ENCODE results near the gene EPHA5.
"Not testable (repeated sequence)": the region's sequence is repeated elsewhere in the genome, so short reads cannot be mapped to it uniquely, and the experiment has no call there.

Gene EPHA5

GRCh38 chr4:65367306-65367705 lies 303.0 kb downstream of the EPHA5 start:
- DNase-seq (ENCODE audit: low read depth in 2 of 2) = no peak

GRCh38 chr4:65358914-65359313 lies 311.4 kb downstream of the EPHA5 start:
- no peak for DNase-seq (ENCODE audit: low read depth in 2 of 2)

GRCh38 chr4:65353098-65353497 lies 317.2 kb downstream of the EPHA5 start:
- DNase-seq (ENCODE audit: low read depth in 2 of 2) = no peak

GRCh38 chr4:65344278-65344825 lies 325.9 kb downstream of the EPHA5 start:
- DNase-seq (ENCODE audit: low read depth in 2 of 2) = no peak

- DNase-seq (ENCODE audit: low read depth in 2 of 2) = no peak
These were observed 326.9 kb downstream of the EPHA5 start for GRCh38 chr4:65343342-65343741.

GRCh38 chr4:65341557-65341956 lies 328.7 kb downstream of the EPHA5 start:
- DNase-seq (ENCODE audit: low read depth in 2 of 2) = no peak

DNA sequence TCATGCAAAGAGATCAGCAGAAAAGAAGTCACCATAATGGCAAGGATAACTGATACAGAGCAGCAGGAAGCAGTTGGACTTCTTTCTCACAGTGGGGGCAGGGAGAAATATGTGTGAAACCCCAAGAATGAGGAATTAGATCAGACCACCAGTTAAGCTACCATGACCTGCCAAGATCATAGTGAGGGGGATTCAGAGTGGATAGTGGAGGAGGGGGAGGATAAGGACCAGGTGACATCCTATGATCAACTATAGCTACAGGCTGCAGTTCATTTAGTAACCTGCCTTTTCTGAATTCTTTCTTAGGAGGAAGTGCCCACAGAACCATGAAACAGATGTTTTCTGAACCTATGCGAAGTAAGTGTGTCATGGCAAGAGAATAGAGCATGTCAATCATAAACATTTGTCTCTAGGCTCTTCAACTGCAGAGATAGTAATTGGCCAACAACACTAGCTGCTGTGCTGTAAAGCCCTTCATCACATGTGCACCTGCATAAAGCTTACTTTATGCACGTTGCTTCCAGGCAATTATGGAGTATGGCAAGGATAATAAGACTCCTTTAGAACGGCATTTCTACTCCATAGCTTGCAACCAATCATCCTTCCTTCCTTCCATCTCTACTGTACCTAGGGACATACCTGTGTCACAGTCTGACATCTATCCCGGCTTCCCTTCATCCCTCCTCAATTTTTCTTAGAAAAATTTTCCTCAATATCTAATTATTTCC lies 329.7 kb downstream of the EPHA5 start:
- DNase-seq (ENCODE audit: low read depth in 2 of 2) = no peak

GRCh38 chr4:65337371-65337770 lies 332.9 kb downstream of the EPHA5 start:
- no peak for DNase-seq (ENCODE audit: low read depth in 2 of 2)

GRCh38 chr4:65336465-65336864 lies 333.8 kb downstream of the EPHA5 start:
- DNase-seq (ENCODE audit: low read depth in 2 of 2) = no peak

- no peak for DNase-seq (ENCODE audit: low read depth in 2 of 2)
These were observed 353.8 kb downstream of the EPHA5 start for GRCh38 chr4:65316534-65316933.

- DNase-seq (ENCODE audit: low read depth in 2 of 2) = no peak
These were observed 359.2 kb downstream of the EPHA5 start for GRCh38 chr4:65311120-65311519.

- no peak for DNase-seq (ENCODE audit: low read depth in 2 of 2)
These were observed 359.7 kb downstream of the EPHA5 start for GRCh38 chr4:65310586-65310985.

GRCh38 chr4:65308626-65309025 lies 361.7 kb downstream of the EPHA5 start:
- DNase-seq (ENCODE audit: low read depth in 2 of 2) = not testable (repeated sequence)

DNA sequence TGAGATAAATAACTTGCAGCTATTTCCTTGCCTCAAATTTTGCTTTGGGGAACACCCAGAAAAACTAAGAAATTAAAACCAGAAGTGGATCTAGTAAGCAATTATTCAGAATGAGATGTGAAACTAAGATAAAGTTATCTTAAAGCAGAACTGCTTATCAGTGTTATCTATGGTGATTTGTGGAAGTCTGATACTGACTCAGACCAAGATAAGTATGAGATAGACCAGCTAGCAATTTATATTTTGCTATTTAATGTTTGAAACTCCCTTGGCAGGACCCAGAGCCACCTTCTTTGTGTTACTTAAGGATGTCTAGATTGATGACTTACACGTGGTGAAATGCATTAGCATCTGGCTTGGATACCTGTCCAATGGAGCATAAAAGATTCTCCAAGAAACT lies 368.1 kb downstream of the EPHA5 start:
- DNase-seq (ENCODE audit: low read depth in 2 of 2) = no peak

DNA sequence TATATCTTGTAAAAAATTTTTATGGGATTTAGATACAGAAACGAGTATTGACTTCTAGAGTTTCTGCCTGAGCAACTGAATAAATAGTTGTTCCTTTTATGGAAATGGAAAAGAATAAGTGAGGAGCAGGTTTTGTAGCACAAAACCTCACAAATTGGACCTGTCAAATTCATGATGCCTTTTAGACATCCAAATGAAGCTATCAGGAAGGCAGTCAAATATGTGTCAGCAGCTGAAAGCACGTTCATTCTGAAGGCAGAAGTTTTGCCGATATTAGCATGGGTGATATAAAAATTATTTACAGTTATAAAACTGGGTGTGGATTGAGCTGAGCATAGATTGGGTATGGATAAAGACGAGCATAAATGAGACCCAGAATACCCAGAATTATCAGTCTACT lies 374.0 kb downstream of the EPHA5 start:
- no peak for DNase-seq (ENCODE audit: low read depth in 2 of 2)

DNA sequence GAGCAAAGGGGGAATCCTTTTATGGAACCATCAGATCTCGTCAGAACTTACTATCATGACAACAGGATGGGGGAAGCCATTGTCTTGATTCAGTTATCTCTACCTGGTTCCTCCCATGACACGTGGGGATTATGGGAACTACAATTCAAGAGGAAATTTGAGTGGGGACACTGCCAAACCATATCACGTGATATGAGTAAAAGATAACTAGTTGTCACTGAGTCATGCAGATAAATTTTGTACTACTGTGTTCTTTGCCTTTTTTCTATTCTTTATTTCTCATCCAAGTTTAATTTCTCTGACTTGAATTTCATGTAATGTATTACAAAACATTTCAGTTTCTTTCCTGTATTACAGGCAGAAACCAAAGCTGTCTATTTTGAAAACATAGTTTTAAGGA lies 383.2 kb downstream of the EPHA5 start:
- no peak for DNase-seq (ENCODE audit: low read depth in 2 of 2)

Data from stimulated activated CD8-positive, alpha-beta memory T cell treated with anti-CD3 and anti-CD28 coated beads, Interleukin-15, amount 100 ng/mL, for 4 hours (primary cell).